K562 (cell line): ENCODE results near the gene GZF1. TPM values are rescaled to one million over a fixed set of nuclear protein-coding genes. Genes with fewer than 3 reads are reported as not detected.
A peak's percentile ranks its signal among the peaks of the same experiment; 100 is the strongest.

ENCODE experiments used
- ATAC-seq: fragments of 200-7000 bp; cut with Tn5 transposase; 3 replicates; pipeline ENCODE4 v1.9.1; 2020; ENCODE audit warnings: moderate library complexity
- BruUV-seq: library from RNA; stranded (reverse); fragments of 400-500 nt; replicated peaks from 2 replicates; lab custom pipeline; 2021; lab: Mats Ljungman, UMichigan
- CTCF ChIA-PET: fragments of 300-600 bp; formaldehyde crosslinking; extraction: SDS; loops from one replicate; lab custom pipeline; 2021; ENCODE audit warnings: low intra/inter-chr PET ratio; lab: Yijun Ruan, JAX
- POLR2A ChIA-PET: fragments of 300-600, 350-650 bp; sonication (Branson Sonifier 250); formaldehyde crosslinking; extraction: SDS; loops from one replicate; lab custom pipeline; 2021; ENCODE audit warnings: antibody characterized with exemption, inconsistent platforms; lab: Yijun Ruan, JAX
- DNase-seq, 4 experiments: peaks; one replicate each; pipeline versions ENCODE4 v3.0.0 to v3.0.0-alpha.2; 2011 to 2018; ENCODE audit warnings: low spot score in 3 of 4, mixed read lengths in 3 of 4; ENCODE audit errors: extremely low read depth in 1 of 4
- FAIRE-seq: peaks from 2 replicates; lab custom pipeline; 2011; peaks lifted over from hg19 to GRCh38; lab: Jason Lieb, UNC
- H2AFZ ChIP-seq: 2 replicates; pipeline ENCODE4 v1.6.0; 2011; ENCODE audit warnings: low read depth, low read length, control low read depth, inconsistent platforms
- H3K27ac ChIP-seq: fragments of 200-600 bp; 3 replicates; pipeline ENCODE4 v1.8.0; 2011; ENCODE audit warnings: low read depth, mild to moderate bottlenecking, control low read depth, inconsistent platforms, low read length, moderate library complexity, mixed read lengths; ENCODE audit errors: extremely low read depth
- H3K27me3 ChIP-seq, 2 experiments: fragments of 300-600 bp in 1 of 2; 2 replicates in 1 of 2; 3 replicates in 1 of 2; pipeline versions ENCODE4 v1.6.0 to v1.8.0; 2011; ENCODE audit warnings: inconsistent platforms in 2 of 2, low read length in 2 of 2, mild to moderate bottlenecking in 1 of 2, mixed read lengths in 1 of 2, moderate library complexity in 1 of 2; ENCODE audit not compliant: control insufficient read depth in 2 of 2, insufficient read depth in 2 of 2
- H3K36me3 ChIP-seq: fragments of 300-600 bp; 3 replicates; pipeline ENCODE4 v1.8.0; 2011; ENCODE audit warnings: mild to moderate bottlenecking, low read length, inconsistent platforms; ENCODE audit not compliant: control insufficient read depth, insufficient read depth
- H3K4me1 ChIP-seq, 2 experiments: fragments of 200-600 bp in 1 of 2; replicated peaks in 1 of 2; 2 replicates in 1 of 2; 3 replicates in 1 of 2; pipeline versions ENCODE4 v1.5.1 to v1.8.0; 2011; ENCODE audit warnings: inconsistent platforms in 2 of 2, low read length in 2 of 2, mild to moderate bottlenecking in 1 of 2, mixed read lengths in 1 of 2, moderate library complexity in 1 of 2; ENCODE audit not compliant: control insufficient read depth in 2 of 2, insufficient read depth in 2 of 2
- H3K4me2 ChIP-seq: 2 replicates; pipeline ENCODE4 v1.6.1; 2011; ENCODE audit warnings: low read length, control low read depth, inconsistent platforms, mixed read lengths; ENCODE audit not compliant: insufficient read depth
- H3K4me3 ChIP-seq: fragments of 200-600 bp; sonication (generic), shearing (Covaris generic); 2 replicates; pipeline ENCODE4 v1.5.1; 2016; ENCODE audit warnings: control low read depth, inconsistent platforms
- H3K79me2 ChIP-seq: fragments of 200-600 bp; 3 replicates; pipeline ENCODE4 v1.8.0; 2011; ENCODE audit warnings: low read length, inconsistent platforms; ENCODE audit not compliant: control insufficient read depth, insufficient read depth
- H3K9ac ChIP-seq, 2 experiments: 2 replicates each; pipeline versions ENCODE4 v1.6.0 to v1.6.1; 2011; ENCODE audit warnings: low read depth in 2 of 2, low read length in 2 of 2, control low read depth in 1 of 2, inconsistent platforms in 1 of 2, mild to moderate bottlenecking in 1 of 2, mixed read lengths in 1 of 2; ENCODE audit not compliant: insufficient read depth in 1 of 2
- H3K9me1 ChIP-seq: one replicate; pipeline ENCODE4 v1.6.0; 2011; ENCODE audit warnings: inconsistent platforms, mild to moderate bottlenecking, low read length, moderate library complexity; ENCODE audit not compliant: control insufficient read depth, insufficient read depth
- H3K9me3 ChIP-seq: replicated peaks from 2 replicates; pipeline ENCODE4 v1.5.1; 2011; ENCODE audit warnings: low read depth, low read length, inconsistent platforms; ENCODE audit not compliant: control insufficient read depth, insufficient read depth
- H4K20me1 ChIP-seq: replicated peaks from 2 replicates; pipeline ENCODE4 v1.6.1; 2011; ENCODE audit warnings: low read length, inconsistent platforms, mixed read lengths; ENCODE audit not compliant: control insufficient read depth, insufficient read depth
- ATF3 ChIP-seq, 2 experiments: fragments of 450-650 bp in 1 of 2; sonication (generic) in 1 of 2; formaldehyde crosslinking in 1 of 2; IDR thresholded peaks in 1 of 2; conservative IDR thresholded peaks in 1 of 2; 2 replicates each; pipeline versions ENCODE4 v1.6.1 to v1.8.1; 2016 to 2023; ENCODE audit warnings: mild to moderate bottlenecking in 2 of 2, moderate library complexity in 2 of 2, inconsistent platforms in 1 of 2, missing genetic modification reagents in 1 of 2
- ATF4 ChIP-seq: fragments of 450-650 bp; formaldehyde crosslinking; IDR thresholded peaks from 2 replicates; pipeline ENCODE4 v1.4.0; 2022; ENCODE audit warnings: mild to moderate bottlenecking, moderate library complexity
- BACH1 ChIP-seq: fragments of 200-800 bp; sonication (Bioruptor generic); IDR thresholded peaks from 2 replicates; pipeline ENCODE4 v1.6.1; 2016; ENCODE audit warnings: missing genetic modification characterization, missing compliant biosample characterization
- CBFA2T2 ChIP-seq: fragments of 450-650 bp; conservative IDR thresholded peaks from 2 replicates; pipeline ENCODE4 v1.6.1; 2017; ENCODE audit warnings: mild to moderate bottlenecking
- CEBPG ChIP-seq, 3 experiments: fragments of 200-800 bp in 1 of 3; sonication (Bioruptor generic) in 1 of 3; sonication (generic) in 1 of 3; formaldehyde crosslinking in 1 of 3; IDR thresholded peaks in 2 of 3; conservative IDR thresholded peaks in 1 of 3; 2 replicates each; pipeline versions ENCODE4 v1.6.1 to v1.8.0; 2016 to 2022; ENCODE audit warnings: missing compliant biosample characterization in 2 of 3, missing genetic modification characterization in 2 of 3, mild to moderate bottlenecking in 1 of 3, missing genetic modification reagents in 1 of 3
- CTBP1 ChIP-seq: fragments of 450-650 bp; IDR thresholded peaks from 2 replicates; pipeline ENCODE4 v1.6.1; 2016; ENCODE audit warnings: borderline replicate concordance
- DMBX1 ChIP-seq: fragments of 250-450 bp; sonication (Bioruptor Pico); IDR thresholded peaks from 2 replicates; pipeline ENCODE4 v1.8.0; 2022; ENCODE audit warnings: inconsistent platforms, mild to moderate bottlenecking, moderate library complexity, borderline replicate concordance
- FOXJ2 ChIP-seq: fragments of 200-800 bp; sonication (Bioruptor generic); IDR thresholded peaks from 2 replicates; pipeline ENCODE4 v1.6.1; 2016; ENCODE audit warnings: missing genetic modification characterization, missing compliant biosample characterization
- FOXK2 ChIP-seq, 2 experiments: fragments of 450-650 bp; IDR thresholded peaks in 1 of 2; conservative IDR thresholded peaks in 1 of 2; 2 replicates each; pipeline ENCODE4 v1.6.1; 2016; ENCODE audit warnings: low read depth in 2 of 2, mild to moderate bottlenecking in 1 of 2
- HDAC2 ChIP-seq: fragments of 450-650 bp; IDR thresholded peaks from 2 replicates; pipeline ENCODE4 v1.6.1; 2016; ENCODE audit warnings: mild to moderate bottlenecking
- MEIS2 ChIP-seq: fragments of 450-650 bp; IDR thresholded peaks from 2 replicates; pipeline ENCODE4 v1.6.1; 2014; ENCODE audit warnings: mild to moderate bottlenecking; ENCODE audit not compliant: partially characterized antibody
- POLR2H ChIP-seq: IDR thresholded peaks from 2 replicates; pipeline ENCODE4 v1.6.1; 2016; ENCODE audit warnings: missing genetic modification characterization, low read depth, mild to moderate bottlenecking, control low read depth, missing compliant biosample characterization, moderate library complexity
- TRIM24 ChIP-seq, 2 experiments: fragments of 450-650 bp; IDR thresholded peaks; 2 replicates each; pipeline ENCODE4 v1.6.1; 2016
- U2AF2 ChIP-seq: fragments of 200-400 bp; formaldehyde crosslinking; optimal IDR thresholded peaks from 2 replicates; pipeline ENCODE3; 2017; ENCODE audit warnings: low read depth, mild to moderate bottlenecking, low read length
- YY1 ChIP-seq, 3 experiments: IDR thresholded peaks; 2 replicates each; pipeline ENCODE4 v1.6.1; 2011; ENCODE audit warnings: low read length in 2 of 3, mild to moderate bottlenecking in 2 of 3, moderate library complexity in 2 of 3, borderline replicate concordance in 1 of 3, control low read depth in 1 of 3, low read depth in 1 of 3; ENCODE audit not compliant: insufficient read depth in 3 of 3, insufficient replicate concordance in 2 of 3, control insufficient read depth in 1 of 3, insufficient read length in 1 of 3; ENCODE audit errors: extremely low read depth in 1 of 3
- ZBTB2 ChIP-seq: fragments of 450-650 bp; IDR thresholded peaks from 2 replicates; pipeline ENCODE4 v1.6.1; 2016; ENCODE audit warnings: antibody characterized with exemption
- ZNF146 ChIP-seq: IDR thresholded peaks from one replicate; pipeline ENCODE4 v1.6.1; 2018; ENCODE audit warnings: missing compliant biosample characterization; ENCODE audit not compliant: unreplicated experiment
- ZNF589 ChIP-seq: fragments of 200-800 bp; sonication (Bioruptor generic); IDR thresholded peaks from 2 replicates; pipeline ENCODE4 v1.6.1; 2016; ENCODE audit warnings: low read depth, missing genetic modification characterization, missing compliant biosample characterization
- WGBS: fragments of 100-300 bp; shearing (Covaris generic); methylation state at CpG from one replicate; pipeline ENCODE4 v1.1.6; 2016; ENCODE audit warnings: low coverage, mixed read lengths; ENCODE audit not compliant: insufficient coverage; ENCODE audit errors: missing lambda C conversion rate; 5-methylcytosine and 5-hydroxymethylcytosine counted together
- in situ Hi-C: fragments of 300-500 bp; cut with MboI; formaldehyde crosslinking; loops from 4 replicates; pipeline ENCODE4 v1.15.0; 2018; ENCODE audit warnings: inconsistent platforms, mixed read lengths
- intact Hi-C: fragments of 100-400 bp; cut with micrococcal nuclease; formaldehyde crosslinking; loops from 2 replicates; pipeline ENCODE4 v1.14.2; 2022
- polyA plus RNA-seq, 8 experiments: library from polyadenylated mRNA; depleted of rRNA in 4 of 8; stranded (reverse) in 5 of 8; unstranded in 3 of 8; fragments of >200 nt; fragmentation: Nextera tagmentation in 2 of 8; fragmentation: Illumina TruSeq in 1 of 8; extraction: Ambion mirVana in 2 of 8; extraction: Trizol in 1 of 8; gene quantifications; 2 replicates each; pipeline versions ENCODE4 v1.2.1 to v1.2.3, GENCODE V29; 2011 to 2014; ENCODE audit warnings: inconsistent platforms in 1 of 8, missing spikeins in 1 of 8
- total RNA-seq, 7 experiments: library from RNA; depleted of rRNA in 6 of 7; stranded (reverse); fragments of >200 nt in 6 of 7; fragmentation: Illumina TruSeq in 2 of 7; extraction: Trizol in 2 of 7; gene quantifications; 2 replicates each; pipeline versions ENCODE4 v1.2.1 to v1.2.3, GENCODE V29; 2011 to 2021; ENCODE audit warnings: low replicate concordance in 1 of 7

GZF1 gene
- total and polyA plus RNA-seq, 9 of the 15 experiments (the other 6 are each of a cell fraction or from before 2014, with no cell fraction given) = 1.2 to 15.7 (median 7.4) TPM

GRCh38 chr20:23412026-23412425 is 50.0 kb downstream of the GZF1 start:
- H4K20me1 ChIP-seq = no peaks in the 10 kb centered on the region
- peak; percentile 80 for ATAC-seq
- POLR2A ChIA-PET = interaction anchor here (0.6 to 1.0 kb wide), 2 partner anchors 9 to 21 kb away, joined by 3 read pairs; partner anchors contain the start of gene NAPB

More at GRCh38 chr20:23412026-23412425, 50.0 kb downstream of the GZF1 start:
- CTCF ChIA-PET = no interaction called here
- H3K9ac ChIP-seq = no peak overlapping the region
- in situ Hi-C loops = no loop called here
- TF ChIP-seq ATF4 = peak; percentile 73
- no peak for TF ChIP-seq YY1 (IDR thresholded peaks at IDR 0.05; ENCODE audit: borderline replicate concordance in 1 of 3, control insufficient read depth in 1 of 3, extremely low read depth in 1 of 3, insufficient read depth in 3 of 3, insufficient read length in 1 of 3, insufficient replicate concordance in 2 of 3, low read depth in 1 of 3, low read length in 2 of 3)
- no peak for TF ChIP-seq ZBTB2
- peak in 1 of 2 experiments; percentile 17; a peak in 1 of 4 replicates for TF ChIP-seq TRIM24 (IDR thresholded peaks at IDR 0.05)
- TF ChIP-seq FOXK2 (conservative IDR thresholded peaks at IDR 0.05 in 1 of 2, IDR thresholded peaks at IDR 0.05 in 1 of 2; ENCODE audit: low read depth in 2 of 2) = 0 out of 4 replicates have a peak, but pooled peaks of 1 of the 2 experiments have one; percentile 18
- 0 out of 2 replicates have a peak, but pooled peaks have one; percentile 25 for TF ChIP-seq ZNF589 (CRISPR knock-in tag)
- no peak for TF ChIP-seq U2AF2
- TF ChIP-seq HDAC2 = no peak
- peak; percentile 36; the same call in 1 of the 2 replicates for TF ChIP-seq ATF3 (IDR thresholded peaks at IDR 0.05)
- no peak for TF ChIP-seq ATF3 (CRISPR knock-in tag; conservative IDR thresholded peaks at IDR 0.05)
- peak; percentile 7; the same call in 1 of the 2 replicates for TF ChIP-seq DMBX1
- no peak for TF ChIP-seq ZNF146 (CRISPR knock-in tag)
- peak; percentile 50 for TF ChIP-seq MEIS2
- peak; percentile 36; the same call in 1 of the 2 replicates for TF ChIP-seq FOXJ2
- 0 out of 2 replicates have a peak, but pooled peaks have one; percentile 46 for TF ChIP-seq BACH1 (tag)
- TF ChIP-seq CEBPG (CRISPR knock-in tag; IDR thresholded peaks at IDR 0.05) = peak; percentile 54; the same call in 1 of the 2 replicates
- TF ChIP-seq CEBPG (tag; conservative IDR thresholded peaks at IDR 0.05 in 1 of 2, IDR thresholded peaks at IDR 0.05 in 1 of 2) = peak in 1 of 2 experiments; percentile 82; a peak in 2 of 4 replicates
- TF ChIP-seq CBFA2T2 = no peak
- peak; percentile 22; the same call in 1 of the 2 replicates for TF ChIP-seq CTBP1
- peak; percentile 21; the same call in 1 of the 2 replicates for TF ChIP-seq POLR2H (tag)
- TF ChIP-seq, all 486 proteins: peak for 12
- Histone ChIP-seq H2AFZ (no peak overlapping the region), H3K36me3 (no peaks in the 10 kb centered on the region), H3K4me3 (no peak overlapping the region), H3K79me2 (peaks cover 99% of the 10 kb centered on the region), H3K9me3 (no peaks in the 10 kb centered on the region), H3K4me1 (peaks cover 0 to 8% of the 10 kb centered on the region in 2 experiments; a peak in 3 of 5 replicates), H3K27me3 (no peaks in the 10 kb centered on the region), H3K9me1 (no peaks in the 10 kb centered on the region), H3K27ac (no peak overlapping the region), H3K4me2 (no peak overlapping the region)
- no peak for FAIRE-seq
- DNase-seq = no peak
- no TSS peak for BruUV-seq
- 11% methylated on average over 1 of the region's 1 CpG for WGBS
- intact Hi-C loops = loop anchor here (5.0 kb wide), 1 partner anchor 50 kb away; the partner anchor contains the start of gene GZF1
